CD4-positive, alpha-beta T cell (primary cell): ENCODE measurements around the gene TRMT1L. TPM values are rescaled to one million over a fixed set of nuclear protein-coding genes. Genes with fewer than 3 reads are reported as not detected.

ENCODE experiments used
- ATAC-seq: fragments of 200-7000 bp; cut with Tn5 transposase; one replicate; pipeline ENCODE4 v1.10.0; 2022; ENCODE audit warnings: mild to moderate bottlenecking; ENCODE audit not compliant: poor library complexity
- CTCF ChIA-PET: fragments of 350-600 bp; sonication (Branson Sonifier 250); formaldehyde crosslinking; loops from one replicate; lab custom pipeline; 2021; ENCODE audit warnings: antibody characterized with exemption, inconsistent platforms; lab: Charles Lee
- POLR2A ChIA-PET: fragments of 350-600 bp; sonication (Branson Sonifier 250); formaldehyde crosslinking; loops from one replicate; lab custom pipeline; 2021; ENCODE audit warnings: antibody characterized with exemption, inconsistent platforms; lab: Charles Lee
- DNase-seq, 14 experiments: peaks; one replicate each; pipeline ENCODE4 v3.0.0-alpha.2; 2013 to 2020; ENCODE audit warnings: mixed read lengths in 2 of 14
- H3K27ac ChIP-seq, 2 donors: one replicate each; pipeline versions ENCODE4 v1.5.1 to v1.7.0; 2013; ENCODE audit warnings: low read length in 2 of 2, low read depth in 1 of 2, mild to moderate bottlenecking in 1 of 2
- H3K27me3 ChIP-seq, 2 experiments: 1 replicate in 1 of 2; 2 replicates in 1 of 2; pipeline versions ENCODE4 v1.6.1 to v1.7.0; 2013; ENCODE audit warnings: low read length in 2 of 2, control low read depth in 1 of 2, mild to moderate bottlenecking in 1 of 2, moderate library complexity in 1 of 2; ENCODE audit not compliant: insufficient read depth in 2 of 2, control insufficient read depth in 1 of 2
- H3K36me3 ChIP-seq: one replicate; pipeline ENCODE4 v1.6.1; 2013; ENCODE audit warnings: low read length, control low read depth; ENCODE audit not compliant: insufficient read depth
- H3K4me1 ChIP-seq: one replicate; pipeline ENCODE4 v1.6.1; 2013; ENCODE audit warnings: low read length, control low read depth; ENCODE audit not compliant: insufficient read depth
- H3K4me3 ChIP-seq: one replicate; pipeline ENCODE4 v1.5.1; 2013; ENCODE audit warnings: mild to moderate bottlenecking, low read length, moderate library complexity
- H3K9me3 ChIP-seq, 2 experiments: 1 replicate in 1 of 2; 2 replicates in 1 of 2; pipeline versions ENCODE4 v1.6.1 to v1.7.0; 2013; ENCODE audit warnings: low read length in 2 of 2, mild to moderate bottlenecking in 2 of 2, control low read depth in 1 of 2, moderate library complexity in 1 of 2; ENCODE audit not compliant: control insufficient read depth in 1 of 2, insufficient read depth in 1 of 2
- H3K27ac Mint-ChIP-seq: one replicate; pipeline ENCODE4 v1.8.0; 2020; ENCODE audit warnings: mixed read lengths
- H3K27me3 Mint-ChIP-seq: one replicate; pipeline ENCODE4 v1.8.0; 2021; ENCODE audit warnings: mixed read lengths
- H3K36me3 Mint-ChIP-seq: one replicate; pipeline ENCODE4 v1.8.0; 2021; ENCODE audit warnings: low read depth, mixed read lengths
- H3K4me1 Mint-ChIP-seq: one replicate; pipeline ENCODE4 v1.8.0; 2021; ENCODE audit warnings: low read depth, mixed read lengths
- H3K4me3 Mint-ChIP-seq: one replicate; pipeline ENCODE4 v1.8.0; 2020; ENCODE audit warnings: mild to moderate bottlenecking, mixed read lengths
- H3K9me3 Mint-ChIP-seq: one replicate; pipeline ENCODE4 v1.8.0; 2020; ENCODE audit warnings: mixed read lengths
- intact Hi-C, 2 experiments: fragments of 100-400 bp; cut with DNase I in 1 of 2; cut with micrococcal nuclease in 1 of 2; formaldehyde crosslinking; loops; one replicate each; pipeline versions ENCODE4 v1.15.1 to v1.9.0; 2023 to 2025; cut with DNase I, micrococcal nuclease
- total RNA-seq, 174 experiments: library from RNA in 2 of 174; stranded (reverse) in 2 of 174; gene quantifications; one replicate each; pipeline ENCODE4 v1.2.3 and lab custom pipeline; 2021 to 2026
- TF ChIP-seq, protein P1 (sequence below): fragments of 200-600 bp; IDR thresholded peaks from one replicate; pipeline ENCODE4 v1.8.0; 2022; ENCODE audit warnings: antibody characterized with exemption, mild to moderate bottlenecking

TRMT1L gene
- total RNA-seq, 2 experiments from 2014 or later: 2.8 to 4.7 TPM

DNA sequence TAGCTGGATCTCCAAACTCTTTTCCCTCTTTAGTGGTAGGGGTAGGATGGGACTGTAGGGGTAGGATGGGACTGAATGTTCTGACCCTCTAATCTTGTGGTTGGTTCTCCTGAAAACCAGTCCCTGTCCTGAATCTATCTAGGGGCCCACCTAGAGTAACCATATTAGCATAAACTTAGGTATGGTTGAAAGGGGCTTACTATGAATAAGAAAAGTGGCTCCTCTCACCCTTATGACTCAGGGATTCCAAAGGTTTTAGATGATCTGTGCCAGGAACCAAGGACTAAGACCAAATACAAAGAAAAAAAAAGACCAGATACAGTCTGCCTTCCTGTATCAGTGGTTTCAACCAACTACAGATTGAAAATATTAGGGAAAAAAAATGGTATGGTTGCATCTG is 82.4 kb downstream of the TRMT1L start:
- Histone ChIP-seq H3K36me3 (no peaks in the 10 kb centered on the region), H3K27me3 (no peaks in the 10 kb centered on the region), H3K4me3 (no peak overlapping the region), H3K27ac (no peak overlapping the region), H3K9me3 (no peaks in the 10 kb centered on the region), H3K4me1 (no peaks in the 10 kb centered on the region)
- Mint-ChIP-seq H3K36me3 (peaks cover 20% of the 10 kb centered on the region), H3K9me3 (no peaks in the 10 kb centered on the region), H3K4me3 (no peak overlapping the region), H3K27ac (no peak overlapping the region), H3K27me3 (no peaks in the 10 kb centered on the region), H3K4me1 (peaks cover 60% of the 10 kb centered on the region)
- TF ChIP-seq, protein P1, sequence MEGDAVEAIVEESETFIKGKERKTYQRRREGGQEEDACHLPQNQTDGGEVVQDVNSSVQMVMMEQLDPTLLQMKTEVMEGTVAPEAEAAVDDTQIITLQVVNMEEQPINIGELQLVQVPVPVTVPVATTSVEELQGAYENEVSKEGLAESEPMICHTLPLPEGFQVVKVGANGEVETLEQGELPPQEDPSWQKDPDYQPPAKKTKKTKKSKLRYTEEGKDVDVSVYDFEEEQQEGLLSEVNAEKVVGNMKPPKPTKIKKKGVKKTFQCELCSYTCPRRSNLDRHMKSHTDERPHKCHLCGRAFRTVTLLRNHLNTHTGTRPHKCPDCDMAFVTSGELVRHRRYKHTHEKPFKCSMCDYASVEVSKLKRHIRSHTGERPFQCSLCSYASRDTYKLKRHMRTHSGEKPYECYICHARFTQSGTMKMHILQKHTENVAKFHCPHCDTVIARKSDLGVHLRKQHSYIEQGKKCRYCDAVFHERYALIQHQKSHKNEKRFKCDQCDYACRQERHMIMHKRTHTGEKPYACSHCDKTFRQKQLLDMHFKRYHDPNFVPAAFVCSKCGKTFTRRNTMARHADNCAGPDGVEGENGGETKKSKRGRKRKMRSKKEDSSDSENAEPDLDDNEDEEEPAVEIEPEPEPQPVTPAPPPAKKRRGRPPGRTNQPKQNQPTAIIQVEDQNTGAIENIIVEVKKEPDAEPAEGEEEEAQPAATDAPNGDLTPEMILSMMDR: no peak
- DNase-seq (no peak), ATAC-seq (no peak)
- ChIA-PET CTCF (no interaction called here), POLR2A (no interaction called here)
- intact Hi-C loops: no loop called here

DNA sequence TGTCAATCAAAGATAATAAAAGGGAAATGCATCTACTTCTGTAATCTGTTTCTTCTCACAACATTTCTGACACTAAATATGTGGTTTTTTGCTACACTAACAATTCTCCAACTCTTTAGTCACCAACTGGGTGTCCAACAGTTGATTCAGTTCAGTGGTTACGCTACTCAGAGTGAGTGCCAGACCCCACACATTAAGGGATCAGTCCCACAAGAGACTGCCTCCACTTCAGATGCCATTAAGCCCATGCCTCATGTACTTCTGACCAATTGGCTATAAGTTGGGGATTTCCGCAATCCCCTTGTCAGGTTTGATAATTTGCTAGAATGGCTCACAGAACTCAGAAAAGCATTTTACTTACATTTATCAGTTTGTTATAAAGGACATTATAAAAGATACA is 83.0 kb downstream of the TRMT1L start:
- H3K4me3 Mint-ChIP-seq: no peak overlapping the region
- CTCF ChIA-PET: no interaction called here
- ATAC-seq (no peak), DNase-seq (no peak)
- Histone ChIP-seq H3K27me3 (no peaks in the 10 kb centered on the region), H3K36me3 (no peaks in the 10 kb centered on the region), H3K4me3 (no peak overlapping the region), H3K4me1 (no peaks in the 10 kb centered on the region), H3K27ac (no peak overlapping the region), H3K9me3 (no peaks in the 10 kb centered on the region)
- H3K9me3 Mint-ChIP-seq: no peaks in the 10 kb centered on the region
- POLR2A ChIA-PET: no interaction called here
- intact Hi-C loops: no loop called here
- no peak overlapping the region for H3K27ac Mint-ChIP-seq
- peaks cover 20% of the 10 kb centered on the region for H3K36me3 Mint-ChIP-seq
- H3K27me3 Mint-ChIP-seq: no peaks in the 10 kb centered on the region
- TF ChIP-seq, protein P1: no peak
- H3K4me1 Mint-ChIP-seq: peaks cover 60% of the 10 kb centered on the region

- ChIA-PET POLR2A (no interaction called here), CTCF (interaction anchor here (0.8 kb wide), 1 partner anchor 27 kb away, joined by 4 read pairs; no protein-coding TSS in a partner anchor)
- Histone ChIP-seq H3K4me1 (peaks cover 5% of the 10 kb centered on the region), H3K27ac (no peak overlapping the region), H3K9me3 (no peaks in the 10 kb centered on the region), H3K27me3 (no peaks in the 10 kb centered on the region), H3K4me3 (no peak overlapping the region), H3K36me3 (no peaks in the 10 kb centered on the region)
- H3K27me3 Mint-ChIP-seq: no peaks in the 10 kb centered on the region
- no peak overlapping the region for H3K27ac Mint-ChIP-seq
- intact Hi-C loops: no loop called here
- no peak overlapping the region for H3K4me3 Mint-ChIP-seq
- no peaks in the 10 kb centered on the region for H3K9me3 Mint-ChIP-seq
- DNase-seq: no peak
- no peak for ATAC-seq
- H3K36me3 Mint-ChIP-seq: peaks cover 50% of the 10 kb centered on the region
- H3K4me1 Mint-ChIP-seq: peaks cover 67% of the 10 kb centered on the region
- TF ChIP-seq, protein P1: no peak
Observed at GRCh38 chr1:185070051-185070450, 86.7 kb downstream of the TRMT1L start.
